Measurements from ENCODE around the gene NCAM1. TPM values are rescaled to one million over a fixed set of nuclear protein-coding genes. Genes with fewer than 3 reads are reported as not detected.

The NCAM1 gene
- total RNA-seq, 1 donor from 2014 or later: 3.5 TPM

- H3K27ac ChIP-seq: no peak overlapping the region
- DNase-seq (no peak), ATAC-seq (peak in 1 of 2 donors; percentile 51)
- intact Hi-C loops (cut with DNase I): no loop called here
- no peaks in the 10 kb centered on the region for H3K27me3 ChIP-seq (ENCODE audit: low read depth)
- no peaks in the 10 kb centered on the region for H3K4me1 ChIP-seq
- no peak overlapping the region for H3K4me3 ChIP-seq
- no peaks in the 10 kb centered on the region for H3K9me3 ChIP-seq
- H3K36me3 ChIP-seq: no peaks in the 10 kb centered on the region
- no peak for TF ChIP-seq CTCF (IDR thresholded peaks at IDR 0.05)
Observed at GRCh38 chr11:113256431-113257202, 295.4 kb downstream of the NCAM1 start.

- Histone ChIP-seq H3K4me1 (no peaks in the 10 kb centered on the region), H3K36me3 (no peaks in the 10 kb centered on the region), H3K9me3 (no peaks in the 10 kb centered on the region), H3K27me3 (ENCODE audit: low read depth) (no peaks in the 10 kb centered on the region), H3K4me3 (no peak overlapping the region), H3K27ac (no peak overlapping the region)
- intact Hi-C loops (cut with DNase I): no loop called here
- ATAC-seq (no peak), DNase-seq (no peak)
- TF ChIP-seq CTCF (IDR thresholded peaks at IDR 0.05): no peak
Observed at GRCh38 chr11:113260096-113260425, 298.8 kb downstream of the NCAM1 start.

GRCh38 chr11:113260541-113260940 lies 299.3 kb downstream of the NCAM1 start:
- Histone ChIP-seq H3K9me3 (no peaks in the 10 kb centered on the region), H3K27ac (no peak overlapping the region), H3K36me3 (no peaks in the 10 kb centered on the region), H3K4me3 (no peak overlapping the region), H3K4me1 (no peaks in the 10 kb centered on the region), H3K27me3 (ENCODE audit: low read depth) (no peaks in the 10 kb centered on the region)
- TF ChIP-seq CTCF (IDR thresholded peaks at IDR 0.05): no peak
- DNase-seq: no peak
- intact Hi-C loops (cut with DNase I): no loop called here
- no peak for ATAC-seq

GRCh38 chr11:113261709-113262475 lies 300.7 kb downstream of the NCAM1 start:
- Histone ChIP-seq H3K27me3 (ENCODE audit: low read depth) (no peaks in the 10 kb centered on the region), H3K27ac (no peak overlapping the region), H3K9me3 (no peaks in the 10 kb centered on the region), H3K36me3 (no peaks in the 10 kb centered on the region), H3K4me1 (no peaks in the 10 kb centered on the region), H3K4me3 (no peak overlapping the region)
- intact Hi-C loops (cut with DNase I): no loop called here
- ATAC-seq (no peak), DNase-seq (no peak)
- TF ChIP-seq CTCF (IDR thresholded peaks at IDR 0.05): no peak

GRCh38 chr11:113262594-113262993 lies 301.4 kb downstream of the NCAM1 start:
- no peaks in the 10 kb centered on the region for H3K9me3 ChIP-seq
- no peak overlapping the region for H3K27ac ChIP-seq
- intact Hi-C loops (cut with DNase I): no loop called here
- H3K36me3 ChIP-seq: no peaks in the 10 kb centered on the region
- DNase-seq (no peak), ATAC-seq (no peak)
- TF ChIP-seq CTCF (IDR thresholded peaks at IDR 0.05): no peak
- H3K27me3 ChIP-seq (ENCODE audit: low read depth): no peaks in the 10 kb centered on the region
- no peaks in the 10 kb centered on the region for H3K4me1 ChIP-seq
- H3K4me3 ChIP-seq: no peak overlapping the region
